ENCODE results near the gene KRTAP5-9. TPM values are rescaled to one million over a fixed set of nuclear protein-coding genes. Genes with fewer than 3 reads are reported as not detected.

Gene KRTAP5-9, protein sequence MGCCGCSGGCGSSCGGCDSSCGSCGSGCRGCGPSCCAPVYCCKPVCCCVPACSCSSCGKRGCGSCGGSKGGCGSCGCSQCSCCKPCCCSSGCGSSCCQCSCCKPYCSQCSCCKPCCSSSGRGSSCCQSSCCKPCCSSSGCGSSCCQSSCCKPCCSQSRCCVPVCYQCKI
- not detected in 2 replicates for total RNA-seq

DNA sequence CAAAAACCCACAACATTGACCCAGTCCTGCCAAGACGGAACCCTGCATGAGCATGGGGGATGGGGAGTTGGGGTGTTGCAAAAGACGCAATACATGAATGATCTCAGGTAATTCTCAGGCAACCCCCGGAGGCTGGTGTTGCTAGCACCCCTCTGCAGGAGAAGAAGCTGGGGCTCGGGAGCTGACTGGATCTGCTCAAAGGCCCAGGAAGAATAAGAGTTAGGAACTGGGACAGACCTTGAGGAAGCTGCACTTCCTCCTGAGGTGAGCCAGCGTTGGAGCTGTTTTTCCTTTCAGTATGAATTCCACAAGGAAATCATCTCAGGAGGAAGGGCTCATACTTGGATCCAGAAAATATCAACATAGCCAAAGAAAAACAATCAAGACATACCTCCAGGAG lies at the start of gene KRTAP5-9:
KRTAP5-9 (plus strand) TSS at position 301 of the 400 bp plus-strand sequence. CDS start 238 bp downstream, outside the sequence.

DNA sequence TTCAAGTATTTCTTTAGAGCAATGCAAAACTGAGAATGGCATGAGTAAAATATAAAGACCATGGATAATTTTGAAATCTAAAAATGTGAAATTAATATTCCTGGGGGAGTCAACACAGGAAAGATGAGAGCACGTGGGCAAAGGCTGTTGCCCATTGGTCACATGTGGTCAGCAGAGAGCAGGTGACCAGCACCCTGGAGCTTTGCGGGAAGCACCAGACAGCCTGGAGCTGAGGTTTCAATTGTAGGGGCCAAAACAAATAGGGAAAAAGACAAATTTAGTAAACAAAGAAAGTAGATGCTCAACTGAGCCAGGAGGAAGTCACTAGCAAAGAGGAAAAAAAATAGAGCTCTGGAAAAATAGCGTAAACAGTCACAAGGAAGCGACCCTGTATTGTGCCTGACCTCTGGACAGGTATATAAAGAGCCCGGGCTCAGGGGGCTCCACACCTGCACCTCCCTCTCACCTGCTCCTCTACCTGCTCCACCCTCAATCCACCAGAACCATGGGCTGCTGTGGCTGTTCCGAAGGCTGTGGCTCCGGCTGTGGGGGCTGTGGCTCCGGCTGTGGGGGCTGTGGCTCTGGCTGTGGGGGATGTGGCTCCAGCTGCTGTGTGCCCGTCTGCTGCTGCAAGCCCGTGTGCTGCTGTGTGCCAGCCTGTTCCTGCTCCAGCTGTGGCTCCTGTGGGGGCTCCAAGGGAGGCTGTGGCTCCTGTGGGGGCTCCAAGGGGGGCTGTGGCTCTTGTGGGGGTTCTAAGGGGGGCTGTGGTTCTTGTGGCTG lies 21.2 kb upstream of the KRTAP5-9 start, which contains the start of gene KRTAP5-7:
KRTAP5-7 (plus strand) TSS at position 472 of the 780 bp plus-strand sequence; CDS start at position 506, 34 bp downstream.

DNA sequence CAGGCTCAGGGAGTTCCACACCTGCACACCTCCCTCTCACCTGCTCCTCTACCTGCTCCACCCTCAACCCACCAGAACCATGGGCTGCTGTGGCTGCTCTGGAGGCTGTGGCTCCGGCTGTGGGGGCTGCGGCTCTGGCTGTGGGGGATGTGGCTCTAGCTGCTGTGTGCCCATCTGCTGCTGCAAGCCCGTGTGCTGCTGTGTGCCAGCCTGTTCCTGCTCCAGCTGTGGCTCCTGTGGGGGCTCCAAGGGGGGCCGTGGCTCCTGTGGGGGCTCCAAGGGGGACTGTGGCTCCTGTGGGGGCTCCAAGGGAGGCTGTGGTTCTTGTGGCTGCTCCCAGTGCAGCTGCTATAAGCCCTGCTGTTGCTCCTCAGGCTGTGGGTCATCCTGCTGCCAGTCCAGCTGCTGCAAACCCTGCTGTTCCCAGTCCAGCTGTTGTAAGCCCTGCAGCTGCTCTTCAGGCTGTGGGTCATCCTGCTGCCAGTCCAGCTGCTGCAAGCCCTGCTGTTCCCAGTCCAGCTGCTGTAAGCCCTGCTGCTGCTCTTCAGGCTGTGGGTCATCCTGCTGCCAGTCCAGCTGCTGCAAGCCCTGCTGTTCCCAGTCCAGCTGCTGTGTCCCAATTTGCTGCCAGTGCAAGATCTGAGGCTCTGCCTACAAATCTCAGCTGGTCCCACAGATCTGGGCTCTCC lies 10.1 kb upstream of the KRTAP5-9 start, which contains the start of gene KRTAP5-8:
KRTAP5-8 (plus strand) TSS at position 49 of the 689 bp plus-strand sequence; CDS start at position 80, 31 bp downstream.

DNA sequence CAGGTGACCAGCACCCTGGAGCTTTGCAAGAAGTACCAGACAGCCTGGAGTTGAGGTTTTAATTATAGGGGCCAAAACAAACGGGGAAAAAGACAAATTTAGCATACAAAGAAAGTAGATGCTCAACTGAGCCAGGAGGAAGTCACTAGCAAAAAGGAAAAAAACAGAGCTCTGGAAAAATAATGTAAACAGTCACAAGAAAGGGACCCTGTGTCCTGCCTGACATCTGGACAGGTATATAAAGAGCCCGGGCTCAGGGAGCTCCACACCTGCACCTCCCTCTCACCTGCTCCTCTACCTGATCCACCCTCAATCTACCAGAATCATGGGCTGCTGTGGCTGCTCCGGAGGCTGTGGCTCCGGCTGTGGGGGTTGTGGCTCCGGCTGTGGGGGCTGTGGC lies 17.0 kb downstream of the KRTAP5-9 start, which contains the start of gene KRTAP5-10:
KRTAP5-10 (plus strand) TSS at position 301 of the 400 bp plus-strand sequence; CDS start at position 326, 25 bp downstream.

DNA sequence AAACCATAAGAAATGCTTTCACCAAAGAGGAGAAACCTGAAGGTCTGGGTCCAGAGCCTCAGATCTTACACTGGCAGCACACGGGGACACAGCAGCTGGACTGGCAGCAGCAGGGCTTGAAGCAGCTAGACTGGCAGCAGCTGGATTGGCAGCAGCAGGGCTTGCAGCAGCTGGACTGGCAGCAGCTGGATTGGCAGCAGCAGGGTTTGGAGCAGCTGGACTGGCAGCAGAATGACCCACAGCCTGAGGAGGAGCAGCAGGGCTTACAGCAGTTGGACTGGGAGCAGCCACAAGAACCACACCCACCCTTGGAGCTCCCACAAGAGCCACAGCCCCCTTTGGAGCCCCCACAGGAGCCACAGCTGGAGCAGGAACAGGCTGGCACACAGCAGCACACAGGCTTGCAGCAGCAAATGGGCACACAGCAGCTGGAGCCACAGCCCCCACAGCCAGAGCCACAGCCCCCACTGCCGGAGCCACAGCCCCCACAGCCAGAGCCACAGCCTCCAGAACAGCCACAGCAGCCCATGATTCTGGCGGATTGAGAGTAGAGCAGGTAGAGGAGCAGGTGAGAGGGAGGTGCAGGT lies 34.2 kb downstream of the KRTAP5-9 start, which contains the start of gene KRTAP5-11:
KRTAP5-11 (minus strand) TSS at position 567 of the 587 bp plus-strand sequence; CDS start at position 529, 38 bp downstream.

Other genes with a start within 250 kb of the KRTAP5-9 start
- gene DHCR7, start 100.0 kb upstream of the KRTAP5-9 start, total RNA-seq = 87.2 and 117 TPM in 2 replicates
- gene NADSYN1, start 95.2 kb upstream of the KRTAP5-9 start, total RNA-seq = 55.8 and 56.9 TPM in 2 replicates
- gene KRTAP5-7, start 21.2 kb upstream of the KRTAP5-9 start, total RNA-seq = not detected in 2 replicates
- not detected in 2 replicates for gene KRTAP5-8, start 10.4 kb upstream of the KRTAP5-9 start, total RNA-seq
- not detected in 2 replicates for gene KRTAP5-10, start 17.1 kb downstream of the KRTAP5-9 start, total RNA-seq
- not detected in 2 replicates for gene KRTAP5-11, start 34.5 kb downstream of the KRTAP5-9 start, total RNA-seq